HTERT RPE-1 (cell line): Measurements from ENCODE around the gene COBLL1.

Experiments
- in situ Hi-C: fragments of 300-500 bp; cut with MboI; formaldehyde crosslinking; loops from 4 replicates; pipeline ENCODE4 v1.14.3; 2020; ENCODE audit warnings: low sequenced_read_pairs

The COBLL1 gene

GRCh38 chr2:164792316-164793170 is 49.1 kb downstream of the COBLL1 start:
- in situ Hi-C loops: no loop called here

GRCh38 chr2:164789968-164790367 is 51.7 kb downstream of the COBLL1 start:
- in situ Hi-C loops: no loop called here

- in situ Hi-C loops: no loop called here
Observed at GRCh38 chr2:164786787-164787186, 54.8 kb downstream of the COBLL1 start.

DNA sequence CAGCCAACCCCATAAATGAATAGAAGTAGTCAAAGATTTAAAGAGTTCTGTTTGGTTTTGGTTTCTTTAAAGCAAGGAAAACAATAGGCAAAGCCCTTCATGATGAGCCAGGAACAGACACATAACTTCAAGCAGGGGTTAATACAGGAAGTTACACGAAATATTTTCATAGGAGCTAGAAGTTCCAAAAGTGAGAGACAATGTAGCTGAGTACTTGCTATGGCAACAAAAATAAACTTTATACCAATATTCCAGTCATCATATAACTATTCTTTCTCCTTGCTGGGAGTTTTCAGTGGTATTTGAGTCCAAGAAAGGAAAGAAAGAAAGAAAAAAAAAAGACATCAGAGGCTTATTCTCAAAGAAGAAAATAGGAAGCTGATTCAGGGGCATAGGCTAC is 56.2 kb downstream of the COBLL1 start:
- in situ Hi-C loops: no loop called here

DNA sequence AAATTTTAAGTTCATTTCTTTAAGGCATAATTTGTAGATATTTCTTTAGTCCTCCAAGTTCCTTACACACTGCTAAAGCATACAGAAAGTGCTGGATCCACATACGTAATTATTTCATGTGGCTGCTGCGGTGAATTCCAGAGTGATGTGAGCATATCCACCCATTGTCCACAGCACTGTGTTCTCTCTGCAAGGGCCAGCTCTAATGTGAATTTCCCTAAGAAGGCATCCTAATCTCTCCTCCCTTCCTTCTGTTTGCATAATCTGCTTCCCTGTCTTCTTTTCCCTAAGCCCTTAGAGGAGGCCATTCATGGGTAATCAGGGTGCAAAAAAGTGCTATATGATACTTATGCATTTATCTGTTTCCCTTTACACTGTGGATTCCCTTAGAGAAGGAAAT is 57.2 kb downstream of the COBLL1 start:
- in situ Hi-C loops: no loop called here

- in situ Hi-C loops: no loop called here
Observed at GRCh38 chr2:164782323-164782722, 59.3 kb downstream of the COBLL1 start.

- in situ Hi-C loops: no loop called here
Observed at GRCh38 chr2:164781394-164781793, 60.2 kb downstream of the COBLL1 start.

- in situ Hi-C loops: no loop called here
Observed at GRCh38 chr2:164780611-164781178, 60.9 kb downstream of the COBLL1 start.

DNA sequence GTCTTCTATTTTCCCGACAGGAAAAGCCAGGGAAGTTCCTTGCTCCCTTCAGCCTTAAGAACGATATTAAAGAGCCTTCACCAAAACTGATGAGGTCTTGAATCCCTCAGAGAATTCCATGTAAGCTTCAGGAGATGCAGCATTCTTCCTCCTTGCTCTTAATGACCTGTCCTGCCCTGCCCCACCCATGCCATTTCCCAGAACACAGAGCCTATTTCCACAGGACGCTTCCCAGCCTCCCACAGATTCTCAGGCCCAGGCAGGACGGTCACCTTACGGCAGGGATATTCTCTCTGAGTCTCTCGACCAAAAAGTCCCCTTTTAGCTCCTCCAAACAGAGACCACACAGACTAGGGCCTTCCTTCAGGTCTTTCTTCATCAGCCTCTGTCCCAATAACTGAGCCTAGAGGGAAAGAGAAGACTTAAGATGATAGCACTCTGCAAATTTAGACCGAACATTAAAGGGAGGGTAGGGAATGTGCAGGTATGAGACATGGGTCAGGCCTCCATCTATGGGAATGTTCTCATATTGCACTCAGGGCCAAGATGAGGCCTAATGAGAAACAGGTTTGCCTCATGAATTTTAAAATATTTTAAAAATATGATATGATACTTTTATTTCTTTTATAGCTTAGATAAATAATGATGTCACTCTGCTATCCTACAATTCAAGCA is 62.1 kb downstream of the COBLL1 start:
- in situ Hi-C loops: no loop called here

DNA sequence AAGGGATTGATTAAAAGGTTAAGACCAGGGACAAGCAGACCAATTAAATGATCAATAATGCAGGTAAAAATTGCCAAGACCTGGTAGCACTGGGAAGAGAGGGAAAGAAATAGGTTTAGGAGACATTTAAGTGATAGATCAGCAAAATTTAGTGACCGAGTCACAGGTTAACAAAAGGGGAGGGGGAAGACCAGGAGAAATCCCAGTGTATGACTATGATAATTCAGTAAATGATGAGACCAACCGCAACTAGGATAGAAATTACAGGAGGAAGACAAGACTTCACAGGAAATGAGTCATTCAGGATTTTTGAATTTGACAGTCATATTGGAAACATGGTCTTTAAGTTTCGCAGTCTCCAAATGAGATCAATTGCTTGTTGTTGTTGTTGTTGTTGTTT is 62.9 kb downstream of the COBLL1 start:
- in situ Hi-C loops: no loop called here

DNA sequence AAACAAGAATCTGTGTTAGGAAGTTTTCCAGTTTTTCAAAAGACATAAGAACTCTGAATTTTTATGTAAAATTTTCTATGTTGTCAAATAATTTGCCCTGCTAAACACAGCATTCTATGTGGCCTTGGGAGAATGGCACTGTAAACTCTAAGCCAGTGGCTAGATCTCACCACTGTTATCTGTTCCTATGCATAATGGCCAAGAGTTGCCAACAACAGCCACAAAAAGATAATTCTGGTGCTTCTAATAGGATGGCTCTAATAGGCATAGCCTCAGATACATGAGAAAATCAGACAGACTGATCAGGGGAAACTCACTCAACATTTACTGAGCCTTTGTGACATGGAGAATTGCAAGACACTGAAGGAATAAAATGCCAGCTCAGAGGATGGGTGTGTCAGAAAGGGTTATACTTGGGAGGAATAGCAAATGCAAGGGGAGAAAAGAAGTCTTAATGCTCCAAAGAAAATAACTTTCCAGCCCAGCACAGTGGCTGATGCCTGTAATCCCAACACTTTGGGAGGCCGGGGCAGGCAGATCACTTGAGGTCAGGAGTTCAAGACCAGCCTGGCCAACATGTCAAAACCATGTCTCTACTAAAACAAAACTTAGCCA is 63.7 kb downstream of the COBLL1 start:
- in situ Hi-C loops: no loop called here

GRCh38 chr2:164773635-164774034 is 68.0 kb downstream of the COBLL1 start:
- in situ Hi-C loops: no loop called here

- in situ Hi-C loops: no loop called here
Observed at GRCh38 chr2:164773091-164773490, 68.5 kb downstream of the COBLL1 start.

GRCh38 chr2:164771897-164772296 is 69.7 kb downstream of the COBLL1 start:
- in situ Hi-C loops: no loop called here

- in situ Hi-C loops: no loop called here
Observed at GRCh38 chr2:164770421-164770916, 71.2 kb downstream of the COBLL1 start.

DNA sequence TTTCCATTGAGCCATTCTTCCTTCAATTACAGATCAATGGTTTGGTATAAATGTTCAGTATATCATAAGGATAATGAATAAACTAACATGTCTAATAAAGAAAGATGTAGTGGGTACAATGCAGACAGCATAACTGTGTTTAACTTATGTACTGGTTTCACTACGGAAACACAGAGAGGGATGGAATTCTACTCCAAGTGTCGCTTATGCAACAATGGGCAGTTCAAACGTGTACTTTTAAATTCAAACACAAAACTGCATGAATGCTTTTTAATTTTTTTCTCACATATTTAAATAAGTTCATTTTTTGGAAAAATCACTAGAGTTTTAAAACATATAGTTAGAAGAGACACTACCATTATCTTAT is 74.7 kb downstream of the COBLL1 start:
- in situ Hi-C loops: no loop called here

- in situ Hi-C loops: no loop called here
Observed at GRCh38 chr2:164766216-164766953, 75.2 kb downstream of the COBLL1 start.

DNA sequence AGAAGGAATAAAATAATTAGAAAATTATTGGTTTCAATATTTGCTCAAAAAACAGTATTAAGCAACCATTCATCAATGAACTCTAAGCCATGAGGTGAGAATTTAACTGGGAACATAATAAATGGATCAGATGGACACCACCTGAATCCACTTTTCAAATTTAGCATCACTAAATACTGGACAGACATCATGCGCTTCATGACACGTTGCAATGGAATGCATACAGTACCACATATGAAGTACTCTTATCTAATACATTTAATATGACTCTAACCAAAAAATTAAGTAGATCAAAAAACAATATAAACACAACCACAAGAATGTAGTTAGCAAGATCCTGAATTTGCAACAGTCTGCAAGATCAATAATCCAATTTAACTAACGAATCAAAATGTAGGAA is 76.6 kb downstream of the COBLL1 start:
- in situ Hi-C loops: no loop called here

- in situ Hi-C loops: no loop called here
Observed at GRCh38 chr2:164764474-164764873, 77.1 kb downstream of the COBLL1 start.

DNA sequence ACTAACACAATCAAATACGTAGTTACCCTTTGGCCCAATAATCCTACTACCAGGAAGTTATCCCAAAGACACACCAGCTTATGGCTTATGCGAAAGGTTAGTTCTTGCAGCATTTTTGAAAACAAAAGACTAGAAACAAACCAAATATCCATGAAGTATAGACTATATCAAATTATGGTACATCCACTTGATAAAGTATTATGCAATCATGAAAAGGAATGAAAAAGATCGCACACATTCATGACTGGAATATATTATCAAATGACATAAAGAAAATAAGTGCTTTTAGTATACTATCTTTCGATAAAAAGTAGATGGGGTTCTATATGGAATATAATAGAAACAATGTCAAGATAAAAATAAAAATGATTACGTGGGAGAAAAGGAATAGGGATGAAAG is 78.2 kb downstream of the COBLL1 start:
- in situ Hi-C loops: no loop called here
